ENCODE data around the gene SLIT1.
"Not testable (repeated sequence)": the region's sequence is repeated elsewhere in the genome, so short reads cannot be mapped to it uniquely, and the experiment has no call there.

The SLIT1 gene

GRCh38 chr10:97106207-97106606 lies 79.6 kb downstream of the SLIT1 start:
- DNase-seq, result no peak

- no peak for DNase-seq
Observed at GRCh38 chr10:97105303-97105702, 80.5 kb downstream of the SLIT1 start.

- no peak for DNase-seq
Observed at GRCh38 chr10:97103316-97104080, 82.3 kb downstream of the SLIT1 start.

GRCh38 chr10:97102441-97102840 lies 83.3 kb downstream of the SLIT1 start:
- no peak for DNase-seq

- peak; percentile 8 for DNase-seq
Observed at GRCh38 chr10:97101166-97101940, 84.4 kb downstream of the SLIT1 start.

- DNase-seq, result no peak
Observed at GRCh38 chr10:97100657-97101056, 85.1 kb downstream of the SLIT1 start.

GRCh38 chr10:97099868-97100267 lies 85.9 kb downstream of the SLIT1 start:
- DNase-seq, result no peak

- no peak for DNase-seq
Observed at GRCh38 chr10:97099089-97099488, 86.7 kb downstream of the SLIT1 start.

GRCh38 chr10:97097084-97097433 lies 88.7 kb downstream of the SLIT1 start:
- DNase-seq, result no peak

- no peak for DNase-seq
Observed at GRCh38 chr10:97096261-97097083, 89.3 kb downstream of the SLIT1 start.

GRCh38 chr10:97095701-97096260 lies 90.0 kb downstream of the SLIT1 start:
- DNase-seq, result no peak

- DNase-seq, result no peak
Observed at GRCh38 chr10:97090644-97091043, 95.1 kb downstream of the SLIT1 start.

- no peak for DNase-seq
Observed at GRCh38 chr10:97090035-97090434, 95.7 kb downstream of the SLIT1 start.

- DNase-seq, result no peak
Observed at GRCh38 chr10:97089209-97089870, 96.4 kb downstream of the SLIT1 start.

GRCh38 chr10:97087296-97087695 lies 98.5 kb downstream of the SLIT1 start:
- no peak for DNase-seq

GRCh38 chr10:97086530-97086929 lies 99.2 kb downstream of the SLIT1 start:
- no peak for DNase-seq

GRCh38 chr10:97083228-97083829 lies 102.4 kb downstream of the SLIT1 start:
- no peak for DNase-seq

GRCh38 chr10:97082575-97082974 lies 103.2 kb downstream of the SLIT1 start:
- not testable (repeated sequence) for DNase-seq

GRCh38 chr10:97081621-97082235 lies 104.0 kb downstream of the SLIT1 start:
- peak; percentile 81 for DNase-seq

GRCh38 chr10:97080051-97080776 lies 105.5 kb downstream of the SLIT1 start:
- no peak for DNase-seq

- no peak for DNase-seq
Observed at GRCh38 chr10:97079448-97079847, 106.3 kb downstream of the SLIT1 start.
